WTC11 (cell line): ENCODE measurements around the gene KLF11. TPM values are rescaled to one million over a fixed set of nuclear protein-coding genes. Genes with fewer than 3 reads are reported as not detected.
"Not testable (repeated sequence)": the region's sequence is repeated elsewhere in the genome, so short reads cannot be mapped to it uniquely, and the experiment has no call there.

ENCODE experiments used
- ATAC-seq: fragments of 200-7000 bp; cut with Tn5 transposase; 2 replicates; pipeline ENCODE4 v1.10.0; 2021; ENCODE audit warnings: mild to moderate bottlenecking, moderate library complexity
- CTCF ChIA-PET: fragments of 300-600 bp; sonication (Branson Sonifier 250); formaldehyde crosslinking; loops from one replicate; lab custom pipeline; 2021; ENCODE audit warnings: antibody characterized with exemption; lab: Charles Lee
- POLR2A ChIA-PET: fragments of 350-600 bp; sonication (Branson Sonifier 250); formaldehyde crosslinking; loops from one replicate; lab custom pipeline; 2021; ENCODE audit warnings: antibody characterized with exemption; lab: Charles Lee
- DNase-seq: peaks from one replicate; pipeline ENCODE4 v3.0.0; 2021; ENCODE audit warnings: low spot score
- H3K27ac Mint-ChIP-seq: 2 replicates; pipeline ENCODE4 v1.8.0; 2021; ENCODE audit warnings: mixed read lengths
- H3K27me3 Mint-ChIP-seq: 2 replicates; pipeline ENCODE4 v1.8.0; 2021; ENCODE audit warnings: low read depth, mild to moderate bottlenecking, moderate library complexity, mixed read lengths
- H3K36me3 Mint-ChIP-seq: 2 replicates; pipeline ENCODE4 v1.8.0; 2021; ENCODE audit warnings: mixed read lengths
- H3K4me1 Mint-ChIP-seq: 2 replicates; pipeline ENCODE4 v1.8.0; 2022; ENCODE audit warnings: mixed read lengths
- H3K4me3 Mint-ChIP-seq: 2 replicates; pipeline ENCODE4 v1.8.0; 2021; ENCODE audit warnings: mild to moderate bottlenecking, moderate library complexity, mixed read lengths
- H3K9me3 Mint-ChIP-seq: 2 replicates; pipeline ENCODE4 v1.8.0; 2021; ENCODE audit warnings: mixed read lengths
- ATF2 ChIP-seq: sonication (generic); formaldehyde crosslinking; IDR thresholded peaks from 2 replicates; pipeline ENCODE4 v1.8.1; 2022; ENCODE audit warnings: low read depth, missing genetic modification reagents, borderline replicate concordance
- CBFB ChIP-seq: sonication (generic); formaldehyde crosslinking; IDR thresholded peaks from 2 replicates; pipeline ENCODE4 v1.8.1; 2022; ENCODE audit warnings: mild to moderate bottlenecking, low read depth, missing genetic modification reagents
- FOXK1 ChIP-seq: sonication (generic); formaldehyde crosslinking; IDR thresholded peaks from 2 replicates; pipeline ENCODE4 v1.8.0; 2022; ENCODE audit warnings: mild to moderate bottlenecking, moderate library complexity, missing genetic modification reagents
- FOXP1 ChIP-seq: sonication (generic); formaldehyde crosslinking; IDR thresholded peaks from 2 replicates; pipeline ENCODE4 v1.8.0; 2022; ENCODE audit warnings: missing genetic modification reagents, mild to moderate bottlenecking, moderate library complexity, borderline replicate concordance
- GRHL2 ChIP-seq: fragments of 250-450 bp; sonication (Bioruptor Pico); IDR thresholded peaks from 2 replicates; pipeline ENCODE4 v1.8.0; 2022; ENCODE audit warnings: mild to moderate bottlenecking, moderate library complexity; ENCODE audit not compliant: insufficient replicate concordance, severe bottlenecking
- GTF2I ChIP-seq: fragments of 250-450 bp; sonication (Bioruptor Pico); conservative IDR thresholded peaks from 2 replicates; pipeline ENCODE4 v1.4.0; 2021; ENCODE audit warnings: mild to moderate bottlenecking
- MAX ChIP-seq: sonication (generic); formaldehyde crosslinking; IDR thresholded peaks from 2 replicates; pipeline ENCODE4 v1.8.0; 2022; ENCODE audit warnings: mild to moderate bottlenecking, missing genetic modification reagents
- MXD4 ChIP-seq: fragments of 250-450 bp; sonication (Bioruptor Pico); IDR thresholded peaks from 2 replicates; pipeline ENCODE4 v1.8.0; 2021; ENCODE audit warnings: mild to moderate bottlenecking, moderate library complexity, borderline replicate concordance
- OVOL2 ChIP-seq: fragments of 250-450 bp; sonication (Bioruptor Pico); IDR thresholded peaks from 2 replicates; pipeline ENCODE4 v1.9.0; 2021; ENCODE audit warnings: mild to moderate bottlenecking, borderline replicate concordance
- PRRX2 ChIP-seq: fragments of 250-450 bp; sonication (Bioruptor Pico); IDR thresholded peaks from 2 replicates; pipeline ENCODE4 v1.8.0; 2021; ENCODE audit warnings: mild to moderate bottlenecking
- ZNF317 ChIP-seq: sonication (generic); formaldehyde crosslinking; IDR thresholded peaks from 2 replicates; pipeline ENCODE4 v1.8.1; 2023; ENCODE audit warnings: low read depth, mild to moderate bottlenecking, moderate library complexity, missing genetic modification reagents, borderline replicate concordance
- ZNF396 ChIP-seq: fragments of 250-450 bp; sonication (Bioruptor Pico); IDR thresholded peaks from 2 replicates; pipeline ENCODE4 v1.8.0; 2021; ENCODE audit warnings: mild to moderate bottlenecking, moderate library complexity, borderline replicate concordance
- total RNA-seq: library from RNA; stranded (reverse); gene quantifications from 3 replicates; pipeline ENCODE4 v1.2.3, GENCODE V29; 2021
- TF ChIP-seq, protein P1 (sequence below): fragments of 250-450 bp; sonication (Bioruptor Pico); IDR thresholded peaks from 2 replicates; pipeline ENCODE4 v1.8.0; 2021; ENCODE audit warnings: mild to moderate bottlenecking
- TF ChIP-seq, protein P2 (sequence below): sonication (generic); formaldehyde crosslinking; IDR thresholded peaks from 2 replicates; pipeline ENCODE4 v1.8.0; 2022; ENCODE audit warnings: missing genetic modification reagents
- TF ChIP-seq, protein P3 (sequence below): sonication (generic); formaldehyde crosslinking; conservative IDR thresholded peaks from 2 replicates; pipeline ENCODE4 v1.8.1; 2022; ENCODE audit warnings: mild to moderate bottlenecking, missing genetic modification reagents

KLF11 gene
- total RNA-seq, 1 experiment from 2014 or later: 8.8 TPM

GRCh38 chr2:10012963-10013461 is 30.3 kb upstream of the KLF11 start (continued):
- TF ChIP-seq FOXP1: no peak
- TF ChIP-seq GRHL2 (CRISPR knock-in tag): no peak
- TF ChIP-seq MXD4: no peak
- TF ChIP-seq, all 79 proteins: peak for 0

- H3K9me3 Mint-ChIP-seq, H3K27ac Mint-ChIP-seq, H3K27me3 Mint-ChIP-seq, ATAC-seq, H3K36me3 Mint-ChIP-seq, H3K4me3 Mint-ChIP-seq, H3K4me1 Mint-ChIP-seq, POLR2A ChIA-PET, DNase-seq, CTCF ChIA-PET: not testable (repeated sequence)
Measured at GRCh38 chr2:10013651-10014417, 29.5 kb upstream of the KLF11 start.

DNA sequence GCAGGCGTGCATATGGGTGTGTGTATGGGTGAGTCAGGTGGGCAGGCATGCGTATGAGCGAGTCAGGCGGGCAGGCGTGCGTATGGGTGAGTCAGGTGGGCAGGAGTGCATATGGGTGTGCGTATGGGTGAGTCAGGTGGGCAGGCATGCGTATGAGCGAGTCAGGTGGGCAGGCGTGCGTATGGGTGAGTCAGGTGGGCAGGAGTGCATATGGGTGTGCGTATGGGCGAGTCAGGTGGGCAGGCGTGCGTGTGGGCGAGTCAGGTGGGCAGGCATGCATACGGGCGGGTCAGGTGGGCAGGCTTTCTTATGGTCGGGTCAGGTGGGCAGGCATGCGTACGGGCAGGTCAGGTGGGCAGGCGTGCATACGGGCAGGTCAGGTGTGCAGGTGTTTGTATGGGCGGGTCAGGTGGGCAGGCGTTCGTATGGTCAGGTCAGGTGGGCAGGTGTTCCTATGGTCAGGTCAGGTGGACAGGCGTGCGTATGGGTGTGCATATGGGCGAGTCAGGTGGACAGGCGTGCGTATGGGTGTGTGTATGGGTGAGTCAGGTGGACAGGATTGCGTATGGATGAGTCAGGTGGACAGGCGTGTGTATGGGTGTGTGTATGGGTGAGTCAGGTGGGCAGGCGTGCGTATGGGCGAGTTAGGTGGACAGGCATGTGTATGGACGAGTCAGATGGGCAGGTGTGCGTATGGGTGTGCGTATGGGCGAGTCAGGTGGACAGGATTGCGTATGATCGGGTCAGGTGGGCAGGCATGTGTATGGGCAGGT is 28.7 kb upstream of the KLF11 start:
- H3K4me3 Mint-ChIP-seq: no peak overlapping the region
- H3K27me3 Mint-ChIP-seq: no peaks in the 10 kb centered on the region
- no peaks in the 10 kb centered on the region for H3K9me3 Mint-ChIP-seq
- no peak overlapping the region for H3K27ac Mint-ChIP-seq
- no peaks in the 10 kb centered on the region for H3K36me3 Mint-ChIP-seq
- DNase-seq (no peak), ATAC-seq (no peak)
- CTCF ChIA-PET: no interaction called here
- no peaks in the 10 kb centered on the region for H3K4me1 Mint-ChIP-seq
- TF ChIP-seq OVOL2 (CRISPR knock-in tag): no peak
- no peak for TF ChIP-seq ZNF396
- TF ChIP-seq PRRX2 (CRISPR knock-in tag): no peak
- TF ChIP-seq, protein P1, sequence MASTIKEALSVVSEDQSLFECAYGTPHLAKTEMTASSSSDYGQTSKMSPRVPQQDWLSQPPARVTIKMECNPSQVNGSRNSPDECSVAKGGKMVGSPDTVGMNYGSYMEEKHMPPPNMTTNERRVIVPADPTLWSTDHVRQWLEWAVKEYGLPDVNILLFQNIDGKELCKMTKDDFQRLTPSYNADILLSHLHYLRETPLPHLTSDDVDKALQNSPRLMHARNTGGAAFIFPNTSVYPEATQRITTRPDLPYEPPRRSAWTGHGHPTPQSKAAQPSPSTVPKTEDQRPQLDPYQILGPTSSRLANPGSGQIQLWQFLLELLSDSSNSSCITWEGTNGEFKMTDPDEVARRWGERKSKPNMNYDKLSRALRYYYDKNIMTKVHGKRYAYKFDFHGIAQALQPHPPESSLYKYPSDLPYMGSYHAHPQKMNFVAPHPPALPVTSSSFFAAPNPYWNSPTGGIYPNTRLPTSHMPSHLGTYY (CRISPR knock-in tag): no peak
- no peak for TF ChIP-seq GTF2I (CRISPR knock-in tag)
- TF ChIP-seq ATF2 (CRISPR knock-in tag): no peak
- POLR2A ChIA-PET: no interaction called here

- H3K36me3 Mint-ChIP-seq, H3K4me1 Mint-ChIP-seq, POLR2A ChIA-PET, H3K27me3 Mint-ChIP-seq, H3K4me3 Mint-ChIP-seq, CTCF ChIA-PET, ATAC-seq, H3K9me3 Mint-ChIP-seq, DNase-seq, H3K27ac Mint-ChIP-seq: not testable (repeated sequence)
Measured at GRCh38 chr2:10015376-10015989, 27.9 kb upstream of the KLF11 start.

GRCh38 chr2:10016001-10016801 is 27.1 kb upstream of the KLF11 start:
- Mint-ChIP-seq H3K4me3 (no peak overlapping the region), H3K4me1 (no peaks in the 10 kb centered on the region), H3K27me3 (no peaks in the 10 kb centered on the region), H3K27ac (no peak overlapping the region), H3K9me3 (no peaks in the 10 kb centered on the region), H3K36me3 (no peaks in the 10 kb centered on the region)
- ATAC-seq: no peak; the same call in 1 of the 2 replicates
- CTCF ChIA-PET: interaction anchor here (1.1 to 2.9 kb wide), 4 partner anchors 12 to 392 kb away, joined by 3 to 14 read pairs (median 4); no protein-coding TSS in a partner anchor
- DNase-seq: no peak
- POLR2A ChIA-PET: interaction anchor here (0.5 kb wide), 1 partner anchor 289 kb away, joined by 3 read pairs; no protein-coding TSS in a partner anchor
- TF ChIP-seq, protein P2, sequence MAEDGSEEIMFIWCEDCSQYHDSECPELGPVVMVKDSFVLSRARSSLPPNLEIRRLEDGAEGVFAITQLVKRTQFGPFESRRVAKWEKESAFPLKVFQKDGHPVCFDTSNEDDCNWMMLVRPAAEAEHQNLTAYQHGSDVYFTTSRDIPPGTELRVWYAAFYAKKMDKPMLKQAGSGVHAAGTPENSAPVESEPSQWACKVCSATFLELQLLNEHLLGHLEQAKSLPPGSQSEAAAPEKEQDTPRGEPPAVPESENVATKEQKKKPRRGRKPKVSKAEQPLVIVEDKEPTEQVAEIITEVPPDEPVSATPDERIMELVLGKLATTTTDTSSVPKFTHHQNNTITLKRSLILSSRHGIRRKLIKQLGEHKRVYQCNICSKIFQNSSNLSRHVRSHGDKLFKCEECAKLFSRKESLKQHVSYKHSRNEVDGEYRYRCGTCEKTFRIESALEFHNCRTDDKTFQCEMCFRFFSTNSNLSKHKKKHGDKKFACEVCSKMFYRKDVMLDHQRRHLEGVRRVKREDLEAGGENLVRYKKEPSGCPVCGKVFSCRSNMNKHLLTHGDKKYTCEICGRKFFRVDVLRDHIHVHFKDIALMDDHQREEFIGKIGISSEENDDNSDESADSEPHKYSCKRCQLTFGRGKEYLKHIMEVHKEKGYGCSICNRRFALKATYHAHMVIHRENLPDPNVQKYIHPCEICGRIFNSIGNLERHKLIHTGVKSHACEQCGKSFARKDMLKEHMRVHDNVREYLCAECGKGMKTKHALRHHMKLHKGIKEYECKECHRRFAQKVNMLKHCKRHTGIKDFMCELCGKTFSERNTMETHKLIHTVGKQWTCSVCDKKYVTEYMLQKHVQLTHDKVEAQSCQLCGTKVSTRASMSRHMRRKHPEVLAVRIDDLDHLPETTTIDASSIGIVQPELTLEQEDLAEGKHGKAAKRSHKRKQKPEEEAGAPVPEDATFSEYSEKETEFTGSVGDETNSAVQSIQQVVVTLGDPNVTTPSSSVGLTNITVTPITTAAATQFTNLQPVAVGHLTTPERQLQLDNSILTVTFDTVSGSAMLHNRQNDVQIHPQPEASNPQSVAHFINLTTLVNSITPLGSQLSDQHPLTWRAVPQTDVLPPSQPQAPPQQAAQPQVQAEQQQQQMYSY: no peak
- TF ChIP-seq GTF2I (CRISPR knock-in tag) (no peak), CBFB (CRISPR knock-in tag) (no peak), MAX (CRISPR knock-in tag) (no peak), FOXK1 (CRISPR knock-in tag) (no peak), ZNF317 (CRISPR knock-in tag) (no peak)
- TF ChIP-seq, protein P3, sequence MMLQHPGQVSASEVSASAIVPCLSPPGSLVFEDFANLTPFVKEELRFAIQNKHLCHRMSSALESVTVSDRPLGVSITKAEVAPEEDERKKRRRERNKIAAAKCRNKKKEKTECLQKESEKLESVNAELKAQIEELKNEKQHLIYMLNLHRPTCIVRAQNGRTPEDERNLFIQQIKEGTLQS (CRISPR knock-in tag): no peak
